Middle frontal gyrus (tissue), 1 donor: ENCODE results near the gene CD8A.
"Not testable (repeated sequence)": the region's sequence is repeated elsewhere in the genome, so short reads cannot be mapped to it uniquely, and the experiment has no call there.

ENCODE experiments used
- DNase-seq: peaks from one replicate; pipeline ENCODE4 v3.0.0-alpha.2; 2015; ENCODE audit warnings: low spot score; ENCODE audit errors: extremely low spot score

The CD8A gene

DNA sequence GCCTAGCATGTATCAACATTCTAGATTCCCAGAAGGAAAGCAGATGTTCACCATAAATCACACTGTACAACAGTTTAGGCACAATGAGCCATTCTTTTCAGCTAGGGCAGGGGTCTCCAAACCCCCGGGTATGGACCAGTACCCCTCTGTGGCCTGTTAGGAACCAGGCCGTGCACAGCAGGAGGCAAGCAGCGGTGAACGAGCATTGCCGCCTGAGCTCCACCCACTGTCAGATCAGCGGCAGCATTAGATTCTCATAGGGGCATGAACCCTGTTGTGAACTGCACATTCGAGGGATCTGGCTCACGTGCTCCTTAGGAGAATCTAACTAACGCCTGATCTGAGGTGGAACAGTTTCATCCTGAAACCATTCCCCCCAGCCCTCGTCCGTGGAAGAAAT lies 50.8 kb downstream of the CD8A start:
- not testable (repeated sequence) for DNase-seq

DNA sequence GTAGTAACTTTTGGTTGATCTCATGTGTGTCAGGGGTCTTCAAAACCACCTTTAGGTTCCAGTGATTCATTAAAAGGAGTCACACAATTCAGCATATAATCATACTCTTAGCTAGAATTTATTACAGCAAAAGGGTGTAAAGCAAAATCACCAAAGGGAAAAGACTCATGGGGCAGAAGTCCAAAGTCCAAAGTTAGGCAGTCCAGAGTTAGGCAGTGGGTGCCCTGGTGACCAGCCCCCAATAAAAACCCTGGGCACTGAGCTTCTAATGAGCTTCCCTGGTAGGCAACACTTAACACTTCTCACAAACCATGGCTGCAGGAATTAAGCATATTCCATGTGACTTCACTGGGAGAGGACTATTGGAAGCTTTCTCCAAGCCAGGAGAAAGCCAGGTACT lies 51.2 kb downstream of the CD8A start:
- DNase-seq = not testable (repeated sequence)

DNA sequence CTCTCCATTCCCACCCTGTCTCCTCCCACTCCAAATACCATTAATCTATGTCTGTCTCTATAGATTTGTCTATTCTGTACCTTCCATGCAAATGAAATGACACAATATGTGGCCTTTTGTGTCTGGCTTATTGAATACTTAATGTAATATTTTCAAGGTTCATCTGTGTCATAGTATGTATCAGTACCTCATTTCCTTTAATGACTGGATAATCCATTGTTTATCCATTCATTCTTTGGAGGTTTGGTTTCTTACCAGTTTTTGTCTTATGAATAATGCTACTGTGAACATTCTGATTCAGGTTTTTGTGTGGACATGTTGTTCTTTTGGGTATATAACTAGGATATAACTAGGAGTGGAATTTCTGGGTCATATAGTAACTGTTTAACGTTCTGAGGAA lies 55.8 kb downstream of the CD8A start:
- DNase-seq = not testable (repeated sequence)
